OCI-M2 (cell line): ENCODE results near the gene GATA1.

Experiments used
- DNase-seq: peaks from one replicate; lab custom pipeline; 2025; ENCODE audit not compliant: unreplicated experiment; lab: John Stamatoyannopoulos, UW

The GATA1 gene

GRCh38 chrX:48786341-48786800, at the start of gene GATA1:
Gene GATA1 (plus strand): TSS chrX:48786590. CDS start chrX:48791110, 4,520 bp downstream.
- no peak for DNase-seq

GRCh38 chrX:48736878-48737212, 49.5 kb upstream of the GATA1 start:
- no peak for DNase-seq

GRCh38 chrX:48737213-48737938, 49.0 kb upstream of the GATA1 start:
- no peak for DNase-seq

GRCh38 chrX:48737940-48738339, 48.5 kb upstream of the GATA1 start:
- DNase-seq: no peak

GRCh38 chrX:48741834-48742233, 44.6 kb upstream of the GATA1 start:
- no peak for DNase-seq

GRCh38 chrX:48745222-48745621, 41.2 kb upstream of the GATA1 start:
- DNase-seq: no peak

- DNase-seq: no peak
Observed at GRCh38 chrX:48747415-48748016, 38.9 kb upstream of the GATA1 start.

- no peak for DNase-seq
Observed at GRCh38 chrX:48749182-48749581, 37.2 kb upstream of the GATA1 start.

- no peak for DNase-seq
Observed at GRCh38 chrX:48751343-48751742, 35.0 kb upstream of the GATA1 start.

- no peak for DNase-seq
Observed at GRCh38 chrX:48752498-48752897, 33.9 kb upstream of the GATA1 start.

- DNase-seq: no peak
Observed at GRCh38 chrX:48753708-48754228, 32.6 kb upstream of the GATA1 start.

GRCh38 chrX:48754238-48754637, 32.2 kb upstream of the GATA1 start:
- DNase-seq: no peak

- DNase-seq: no peak
Observed at GRCh38 chrX:48761674-48762471, 24.5 kb upstream of the GATA1 start, which contains the start of gene GLOD5. Gene GLOD5 (plus strand): TSS chrX:48761747. CDS start chrX:48761791, 44 bp downstream.

- no peak for DNase-seq
Observed at GRCh38 chrX:48769230-48769629, 17.2 kb upstream of the GATA1 start.

- no peak for DNase-seq
Observed at GRCh38 chrX:48770296-48770695, 16.1 kb upstream of the GATA1 start.

GRCh38 chrX:48772602-48773001, 13.8 kb upstream of the GATA1 start:
- DNase-seq: no peak

GRCh38 chrX:48776818-48777439, 9.5 kb upstream of the GATA1 start:
- no peak for DNase-seq

GRCh38 chrX:48779399-48779798, 7.0 kb upstream of the GATA1 start:
- no peak for DNase-seq

GRCh38 chrX:48781705-48782104, 4.7 kb upstream of the GATA1 start:
- DNase-seq: no peak

GRCh38 chrX:48782216-48782615, 4.2 kb upstream of the GATA1 start:
- no peak for DNase-seq

- DNase-seq: peak; percentile 44
Observed at GRCh38 chrX:48782795-48783194, 3.6 kb upstream of the GATA1 start.
